GM19240 (cell line): ENCODE data around the gene RNF225.
"Not testable (repeated sequence)": the region's sequence is repeated elsewhere in the genome, so short reads cannot be mapped to it uniquely, and the experiment has no call there.

Experiments
- DNase-seq: peaks from one replicate; pipeline ENCODE4 v3.0.0; 2011; ENCODE audit warnings: low spot score; ENCODE audit not compliant: insufficient read length

Gene RNF225

GRCh38 chr19:58387338-58388174 is 7.9 kb upstream of the RNF225 start:
- DNase-seq, result no peak

- no peak for DNase-seq
Observed at GRCh38 chr19:58388175-58388526, 7.3 kb upstream of the RNF225 start.

GRCh38 chr19:58392945-58393724 is 2.3 kb upstream of the RNF225 start:
- DNase-seq, result no peak

- DNase-seq, result no peak
Observed at GRCh38 chr19:58393725-58394033, 1.8 kb upstream of the RNF225 start.

GRCh38 chr19:58394821-58395219 is 636 bp upstream of the RNF225 start:
- DNase-seq, result no peak

GRCh38 chr19:58395979-58396627 is 647 bp downstream of the RNF225 start:
- no peak for DNase-seq

GRCh38 chr19:58396691-58397532 is 1.5 kb downstream of the RNF225 start:
- DNase-seq, result no peak

GRCh38 chr19:58397533-58398037 is 2.1 kb downstream of the RNF225 start:
- no peak for DNase-seq

- no peak for DNase-seq
Observed at GRCh38 chr19:58398087-58398486, 2.6 kb downstream of the RNF225 start.

GRCh38 chr19:58398545-58398944 is 3.1 kb downstream of the RNF225 start:
- no peak for DNase-seq

GRCh38 chr19:58399903-58400302 is 4.4 kb downstream of the RNF225 start:
- DNase-seq, result no peak

- no peak for DNase-seq
Observed at GRCh38 chr19:58400316-58400915, 5.0 kb downstream of the RNF225 start.

GRCh38 chr19:58400916-58401839 is 5.7 kb downstream of the RNF225 start:
- DNase-seq, result peak; percentile 100

GRCh38 chr19:58401840-58402421 is 6.5 kb downstream of the RNF225 start:
- no peak for DNase-seq

GRCh38 chr19:58403920-58404478 is 8.5 kb downstream of the RNF225 start:
- not testable (repeated sequence) for DNase-seq

GRCh38 chr19:58406818-58407657 is 11.6 kb downstream of the RNF225 start:
- DNase-seq, result no peak

GRCh38 chr19:58407658-58408151 is 12.2 kb downstream of the RNF225 start:
- no peak for DNase-seq
